GM19193 (cell line): ENCODE measurements around the gene APRT.

Source experiments
- POLR2A ChIP-seq: IDR thresholded peaks from 4 replicates; pipeline ENCODE4 v1.6.1; 2011; ENCODE audit not compliant: insufficient read depth, insufficient read length; ENCODE audit errors: extremely low read depth

Gene APRT

GRCh38 chr16:88796278-88796677 lies 15.4 kb downstream of the APRT start:
- no peak for TF ChIP-seq POLR2A

GRCh38 chr16:88793251-88793954 lies 18.3 kb downstream of the APRT start:
- TF ChIP-seq POLR2A = no peak

DNA sequence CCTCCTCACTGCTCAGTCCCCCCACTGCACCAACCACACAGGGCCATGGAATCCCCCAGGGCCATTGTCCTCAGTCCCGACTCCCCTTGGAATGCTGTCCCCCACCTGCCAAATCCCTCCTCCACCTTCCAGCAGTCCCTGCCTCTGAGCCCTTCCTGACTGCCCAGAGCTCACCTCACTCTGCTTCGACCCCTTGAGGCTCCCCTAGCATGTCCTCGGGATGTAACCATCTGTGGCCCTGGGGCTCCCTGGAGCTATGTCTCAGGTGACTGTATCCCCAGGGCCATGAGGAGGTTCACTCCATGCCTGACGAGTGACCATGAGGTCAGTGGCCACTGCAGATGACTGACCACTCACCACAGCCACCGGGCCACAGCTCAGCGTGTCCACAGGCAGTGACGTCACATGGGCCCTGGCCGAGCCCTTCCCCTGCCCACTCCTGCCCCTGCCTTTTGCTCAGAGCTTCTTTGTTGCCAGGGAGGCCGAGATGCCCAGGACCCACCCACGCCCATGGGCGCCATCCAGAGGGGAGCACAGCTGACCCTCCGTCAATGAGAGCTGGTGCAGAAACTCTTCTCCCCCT lies 19.0 kb downstream of the APRT start:
- no peak for TF ChIP-seq POLR2A

DNA sequence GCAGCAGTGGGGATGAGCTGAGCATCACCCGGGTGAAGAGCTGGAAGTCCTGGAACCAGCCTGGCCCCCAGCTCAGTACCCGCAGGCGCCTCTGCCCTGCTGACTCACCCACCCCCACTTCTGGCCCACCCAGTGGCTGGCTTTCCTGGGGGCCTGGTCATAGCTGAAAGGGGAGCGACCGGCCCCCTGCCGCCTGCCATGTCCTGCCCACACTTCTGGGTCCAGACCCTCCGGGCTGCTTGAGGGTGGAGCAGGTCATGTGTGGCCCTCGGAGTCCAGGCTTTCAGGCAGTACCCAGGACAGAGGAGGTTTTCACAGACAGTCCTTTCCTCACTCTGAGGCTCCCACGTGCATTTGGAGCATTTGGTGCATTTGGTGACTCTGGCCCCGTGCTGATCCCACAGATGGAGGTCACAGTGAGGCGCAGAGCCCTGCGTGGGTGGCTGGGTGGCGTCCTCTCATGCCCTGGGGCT lies 19.6 kb downstream of the APRT start:
- TF ChIP-seq POLR2A = no peak

- TF ChIP-seq POLR2A = no peak
Observed at GRCh38 chr16:88790312-88791211, 21.2 kb downstream of the APRT start.

DNA sequence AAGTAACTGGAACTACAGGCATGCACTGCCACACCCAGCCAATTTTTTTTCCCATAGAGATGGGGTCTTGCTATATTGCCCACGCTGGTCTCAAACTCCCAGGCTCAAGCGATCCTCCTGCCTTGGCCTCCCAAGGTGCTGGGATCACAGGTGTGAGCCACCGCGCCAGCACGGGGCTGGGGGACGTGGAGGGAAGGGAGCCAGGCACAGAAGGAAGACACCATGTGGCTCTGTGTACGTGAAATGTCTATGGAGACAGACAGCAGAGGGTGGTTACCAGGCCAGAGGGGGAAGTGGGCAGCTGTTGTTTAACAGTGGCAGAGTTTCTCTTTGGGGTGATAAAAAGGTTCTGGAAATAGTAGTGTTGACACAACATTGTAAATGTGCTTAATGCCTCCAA lies 22.1 kb downstream of the APRT start:
- TF ChIP-seq POLR2A = no peak

GRCh38 chr16:88787579-88788314 lies 24.0 kb downstream of the APRT start:
- TF ChIP-seq POLR2A = no peak

DNA sequence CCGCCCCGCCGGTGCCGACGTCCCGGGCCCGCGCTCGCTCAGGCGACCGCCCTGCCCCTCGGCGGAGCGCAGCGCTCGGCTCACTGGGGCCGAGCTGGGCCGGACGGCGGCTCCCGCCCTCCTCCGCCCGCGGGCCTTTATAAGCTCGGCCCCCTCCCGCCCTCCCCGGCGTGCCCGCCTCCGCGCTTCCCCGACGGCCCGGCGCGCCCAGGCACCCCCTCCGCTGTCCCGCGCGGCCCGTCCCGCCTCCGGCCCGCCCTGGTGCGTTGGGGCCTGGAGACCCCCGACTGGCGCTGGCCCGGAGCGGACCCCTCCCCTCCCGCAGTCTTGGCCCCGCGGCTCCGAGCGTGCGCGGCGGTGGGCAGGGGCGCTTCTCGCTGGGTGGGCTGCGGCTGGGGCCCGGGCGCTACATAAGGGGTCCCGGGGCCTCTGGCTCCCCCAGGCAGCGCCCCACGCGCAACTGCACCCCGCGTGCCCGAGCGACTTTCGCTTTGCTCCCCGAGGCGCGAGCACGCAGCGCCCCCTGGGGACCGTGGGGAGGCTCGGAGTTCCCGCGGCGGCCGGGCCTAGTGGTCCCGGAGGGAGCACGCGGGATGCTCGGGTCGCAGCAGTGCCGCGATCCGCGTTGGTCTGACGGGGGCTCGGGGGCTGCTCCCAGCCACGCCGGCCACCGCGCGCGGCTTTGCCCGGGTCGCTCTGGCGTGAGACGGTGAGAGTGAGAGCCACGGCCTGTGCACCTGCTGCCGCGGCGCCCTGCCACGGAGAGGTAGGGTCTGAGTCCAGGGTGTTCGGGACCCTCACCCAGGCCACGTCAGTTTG lies 26.4 kb downstream of the APRT start, which contains the start of gene PIEZO1:
TSS of gene PIEZO1 (minus strand) at position 115 of the 819 bp plus-strand sequence. CDS start 256 bp downstream, outside the sequence.
- peak; percentile 75 for TF ChIP-seq POLR2A

DNA sequence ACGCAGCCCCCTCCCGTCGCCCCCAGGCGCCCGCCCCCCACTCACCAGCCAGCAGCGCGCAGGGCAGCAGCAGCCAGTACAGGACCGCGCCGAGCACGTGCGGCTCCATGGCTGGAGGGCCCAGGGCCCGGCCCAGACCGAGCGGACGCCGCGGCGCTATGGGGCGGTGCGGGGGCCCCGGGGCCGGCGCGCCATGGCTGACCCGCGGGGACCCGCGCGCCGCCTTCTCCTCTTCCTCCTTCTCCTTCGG lies 26.9 kb downstream of the APRT start:
- no peak for TF ChIP-seq POLR2A

GRCh38 chr16:88784074-88784855 lies 27.5 kb downstream of the APRT start:
- no peak for TF ChIP-seq POLR2A

DNA sequence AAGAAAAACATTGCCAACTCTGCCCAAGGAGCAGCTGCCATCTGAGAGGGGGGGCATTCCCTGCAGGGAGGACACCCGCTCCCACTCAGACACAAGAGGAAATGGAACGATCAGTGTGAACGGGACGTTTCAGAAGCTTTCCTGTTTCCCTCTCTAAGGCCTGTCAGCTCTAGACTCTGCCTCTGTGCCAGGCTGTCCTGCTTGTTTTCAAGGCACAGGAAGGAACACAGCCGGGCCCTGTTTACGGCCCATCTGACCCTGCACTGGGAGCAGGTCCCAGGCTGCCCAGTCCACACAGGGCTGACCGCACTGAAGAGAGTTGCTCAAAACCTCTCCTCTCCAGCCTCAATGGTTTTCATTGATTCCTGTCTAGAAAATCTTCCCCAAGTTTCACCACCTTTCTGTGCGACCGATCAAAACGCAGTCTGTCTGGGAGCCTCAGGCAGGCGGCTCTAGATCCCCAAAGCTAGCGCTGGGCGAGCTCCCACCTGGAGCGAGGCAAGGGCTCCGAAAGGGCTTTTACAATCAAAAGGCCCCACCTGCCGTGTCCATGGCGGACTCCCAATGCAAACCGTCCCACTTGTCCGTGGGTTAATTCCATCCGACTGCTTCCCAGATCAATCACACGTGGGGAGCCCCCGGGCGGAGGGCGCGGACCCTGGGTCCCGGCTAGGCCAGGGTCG lies 28.2 kb downstream of the APRT start:
- TF ChIP-seq POLR2A = no peak

DNA sequence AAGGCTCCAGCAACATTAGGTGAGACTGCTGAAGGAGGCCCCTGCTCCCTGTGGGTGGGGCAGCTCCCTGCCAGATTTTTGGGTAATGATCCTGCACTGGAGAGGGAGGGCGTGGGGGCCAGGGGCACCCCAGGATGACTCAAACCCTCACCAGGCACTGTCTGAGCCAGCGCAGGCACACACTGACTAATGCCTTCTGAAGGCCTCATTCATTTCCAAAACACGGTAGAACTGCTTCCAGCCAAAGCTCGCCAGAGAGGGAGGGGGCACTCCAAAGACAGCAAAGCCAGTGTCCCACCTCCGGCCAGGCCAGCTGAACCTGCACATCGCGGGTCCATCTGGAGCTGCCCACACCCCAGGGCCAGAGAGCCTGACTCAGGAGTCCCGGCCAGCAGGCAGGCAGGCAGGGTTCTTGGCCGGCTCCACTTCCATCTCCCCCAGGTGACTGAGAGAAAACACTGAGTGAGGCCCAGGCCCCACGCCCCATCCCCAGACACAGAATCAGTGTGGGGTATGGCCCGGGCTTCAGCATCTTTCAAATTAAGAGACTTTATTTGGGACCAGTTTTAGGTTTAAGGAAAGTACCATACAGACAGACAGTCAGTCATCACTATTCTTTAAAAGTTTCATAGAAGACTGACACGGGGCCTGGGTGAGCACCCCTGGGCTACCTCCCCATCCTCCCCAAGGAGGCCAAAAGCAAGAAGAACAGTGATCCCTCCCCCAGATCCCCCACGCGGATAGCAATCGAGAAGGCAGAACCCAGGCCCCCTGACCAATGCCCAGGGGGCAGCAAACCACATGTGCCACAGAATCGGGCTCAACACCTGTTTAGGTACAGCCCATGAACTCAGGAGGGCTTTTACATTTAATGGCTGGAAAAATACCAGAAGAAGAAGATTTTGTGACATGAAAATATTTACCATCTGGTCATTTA lies 29.0 kb downstream of the APRT start:
- TF ChIP-seq POLR2A = no peak
